Nephron progenitor cell (in vitro differentiated cells): ENCODE data around the gene C17orf107.

ENCODE experiments used
- DNase-seq: peaks from one replicate; pipeline ENCODE4 v3.0.0; 2021
- H3K27ac Mint-ChIP-seq: 2 replicates; pipeline ENCODE4 v1.8.0; 2021; ENCODE audit warnings: mild to moderate bottlenecking, moderate library complexity, mixed read lengths
- H3K27me3 Mint-ChIP-seq: 2 replicates; pipeline ENCODE4 v1.8.0; 2021; ENCODE audit warnings: mild to moderate bottlenecking, low read depth, mixed read lengths; ENCODE audit not compliant: poor library complexity
- H3K36me3 Mint-ChIP-seq: 2 replicates; pipeline ENCODE4 v1.8.0; 2021; ENCODE audit warnings: low read depth, mixed read lengths
- H3K4me1 Mint-ChIP-seq: 2 replicates; pipeline ENCODE4 v1.8.0; 2021; ENCODE audit warnings: mixed read lengths
- H3K4me3 Mint-ChIP-seq: 2 replicates; pipeline ENCODE4 v1.8.0; 2021; ENCODE audit warnings: mild to moderate bottlenecking, moderate library complexity, mixed read lengths
- H3K9me3 Mint-ChIP-seq: 2 replicates; pipeline ENCODE4 v1.8.0; 2021; ENCODE audit warnings: mild to moderate bottlenecking, moderate library complexity, mixed read lengths
- TF ChIP-seq, protein P1 (sequence below): fragments of 200-600 bp; sonication (generic); IDR thresholded peaks from 2 replicates; pipeline ENCODE4 v1.5.0; 2021; ENCODE audit warnings: antibody characterized with exemption

Gene C17orf107

DNA sequence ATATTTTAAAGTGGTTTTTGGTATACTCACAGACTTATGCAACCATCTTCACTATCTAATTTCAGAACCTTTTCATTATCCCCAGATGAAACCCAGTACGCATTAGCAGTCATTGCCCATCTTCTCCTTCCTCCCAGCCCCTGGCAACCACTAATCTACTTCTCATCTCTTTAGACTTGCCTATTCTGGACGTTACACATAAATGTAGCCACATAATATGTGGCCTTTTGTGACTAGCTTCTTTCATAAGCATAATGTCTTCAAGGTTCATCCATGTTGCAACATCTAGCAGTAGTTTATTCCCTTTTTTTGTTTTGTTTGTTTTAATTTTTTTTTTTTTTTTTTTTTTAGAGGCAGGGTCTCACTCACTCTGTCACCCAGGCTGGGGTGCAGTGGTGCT, 28.5 kb upstream of the C17orf107 start:
- Mint-ChIP-seq H3K4me3 (no peak overlapping the region), H3K36me3 (peaks cover 30% of the 10 kb centered on the region), H3K9me3 (no peaks in the 10 kb centered on the region), H3K27ac (no peak overlapping the region), H3K4me1 (peaks cover 20% of the 10 kb centered on the region), H3K27me3 (no peaks in the 10 kb centered on the region)
- TF ChIP-seq, protein P1, sequence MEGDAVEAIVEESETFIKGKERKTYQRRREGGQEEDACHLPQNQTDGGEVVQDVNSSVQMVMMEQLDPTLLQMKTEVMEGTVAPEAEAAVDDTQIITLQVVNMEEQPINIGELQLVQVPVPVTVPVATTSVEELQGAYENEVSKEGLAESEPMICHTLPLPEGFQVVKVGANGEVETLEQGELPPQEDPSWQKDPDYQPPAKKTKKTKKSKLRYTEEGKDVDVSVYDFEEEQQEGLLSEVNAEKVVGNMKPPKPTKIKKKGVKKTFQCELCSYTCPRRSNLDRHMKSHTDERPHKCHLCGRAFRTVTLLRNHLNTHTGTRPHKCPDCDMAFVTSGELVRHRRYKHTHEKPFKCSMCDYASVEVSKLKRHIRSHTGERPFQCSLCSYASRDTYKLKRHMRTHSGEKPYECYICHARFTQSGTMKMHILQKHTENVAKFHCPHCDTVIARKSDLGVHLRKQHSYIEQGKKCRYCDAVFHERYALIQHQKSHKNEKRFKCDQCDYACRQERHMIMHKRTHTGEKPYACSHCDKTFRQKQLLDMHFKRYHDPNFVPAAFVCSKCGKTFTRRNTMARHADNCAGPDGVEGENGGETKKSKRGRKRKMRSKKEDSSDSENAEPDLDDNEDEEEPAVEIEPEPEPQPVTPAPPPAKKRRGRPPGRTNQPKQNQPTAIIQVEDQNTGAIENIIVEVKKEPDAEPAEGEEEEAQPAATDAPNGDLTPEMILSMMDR: no peak
- DNase-seq: no peak

DNA sequence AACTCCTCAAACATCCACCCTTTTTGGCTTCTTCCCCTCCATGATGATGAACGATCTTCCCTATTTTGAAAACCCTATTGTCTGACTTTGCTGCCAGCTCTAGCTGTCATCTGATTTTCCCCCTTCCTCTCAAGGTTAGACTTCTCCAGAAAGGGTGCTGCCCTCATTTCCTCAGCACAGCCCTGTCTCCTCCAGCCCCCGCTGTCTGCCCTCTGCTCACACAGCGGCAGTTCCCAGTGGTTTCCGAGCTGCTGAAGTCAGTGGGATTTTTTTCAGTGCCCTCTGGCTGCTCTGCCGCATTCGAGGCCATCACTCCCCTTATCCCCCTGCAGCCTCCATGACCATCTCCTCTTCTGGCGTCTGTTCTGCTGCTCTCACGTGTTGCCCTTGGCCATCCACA, 26.6 kb upstream of the C17orf107 start:
- DNase-seq: no peak
- H3K4me1 Mint-ChIP-seq: peaks cover 20% of the 10 kb centered on the region
- peaks cover 33% of the 10 kb centered on the region for H3K36me3 Mint-ChIP-seq
- TF ChIP-seq, protein P1: no peak
- no peaks in the 10 kb centered on the region for H3K9me3 Mint-ChIP-seq
- no peak overlapping the region for H3K4me3 Mint-ChIP-seq
- peak overlapping the region; percentile 63 for H3K27ac Mint-ChIP-seq
- H3K27me3 Mint-ChIP-seq: no peaks in the 10 kb centered on the region

DNA sequence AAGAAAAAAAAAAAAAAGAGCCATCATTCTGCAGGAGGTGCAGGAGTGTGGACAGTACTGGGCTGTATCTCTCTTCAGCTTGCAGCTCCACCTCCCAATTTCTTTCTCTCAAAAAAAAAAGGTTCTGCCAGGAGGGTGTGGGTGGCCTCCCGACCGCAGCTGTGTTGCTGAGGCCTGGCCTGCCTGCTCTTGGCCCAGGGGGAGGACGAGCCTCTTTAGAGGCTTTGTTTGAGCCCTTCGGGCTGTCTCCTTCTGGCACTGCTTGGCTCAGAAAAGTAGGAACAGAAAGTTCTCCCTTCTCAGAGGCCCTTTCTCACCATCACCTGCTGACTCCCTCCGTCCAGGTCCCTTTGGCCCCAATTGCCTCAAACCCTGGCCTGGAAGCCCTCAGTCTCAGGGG, 22.2 kb upstream of the C17orf107 start:
- Mint-ChIP-seq H3K36me3 (peaks cover 22% of the 10 kb centered on the region), H3K27me3 (peaks cover 3% of the 10 kb centered on the region), H3K4me1 (peaks cover 33% of the 10 kb centered on the region), H3K27ac (no peak overlapping the region), H3K9me3 (no peaks in the 10 kb centered on the region), H3K4me3 (no peak overlapping the region)
- TF ChIP-seq, protein P1: no peak
- no peak for DNase-seq

DNA sequence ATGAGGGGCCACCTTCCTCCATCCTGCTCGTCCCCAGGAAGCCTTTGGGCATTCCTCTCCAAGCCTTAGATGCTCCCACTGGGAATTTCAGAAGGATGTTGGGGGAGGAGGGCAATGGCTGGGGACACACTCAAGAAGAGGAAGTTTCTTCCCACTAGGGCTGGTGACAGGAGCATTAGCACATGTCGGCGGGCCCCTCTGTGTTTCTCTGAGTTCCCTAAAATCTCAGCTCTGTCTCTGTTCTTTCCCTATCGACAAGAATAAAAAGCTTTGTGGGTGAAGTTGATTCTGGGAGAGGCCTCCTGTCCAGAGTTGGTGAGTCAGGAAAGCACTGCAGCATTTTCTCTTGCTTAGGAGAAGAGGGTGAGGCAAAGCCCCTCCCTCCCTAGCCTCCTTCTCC, 19.7 kb upstream of the C17orf107 start:
- no peak overlapping the region for H3K4me3 Mint-ChIP-seq
- H3K9me3 Mint-ChIP-seq: no peaks in the 10 kb centered on the region
- TF ChIP-seq, protein P1: no peak
- peaks cover 17% of the 10 kb centered on the region for H3K4me1 Mint-ChIP-seq
- no peak for DNase-seq
- peaks cover 10% of the 10 kb centered on the region for H3K36me3 Mint-ChIP-seq
- H3K27ac Mint-ChIP-seq: no peak overlapping the region
- peaks cover 3% of the 10 kb centered on the region for H3K27me3 Mint-ChIP-seq

DNA sequence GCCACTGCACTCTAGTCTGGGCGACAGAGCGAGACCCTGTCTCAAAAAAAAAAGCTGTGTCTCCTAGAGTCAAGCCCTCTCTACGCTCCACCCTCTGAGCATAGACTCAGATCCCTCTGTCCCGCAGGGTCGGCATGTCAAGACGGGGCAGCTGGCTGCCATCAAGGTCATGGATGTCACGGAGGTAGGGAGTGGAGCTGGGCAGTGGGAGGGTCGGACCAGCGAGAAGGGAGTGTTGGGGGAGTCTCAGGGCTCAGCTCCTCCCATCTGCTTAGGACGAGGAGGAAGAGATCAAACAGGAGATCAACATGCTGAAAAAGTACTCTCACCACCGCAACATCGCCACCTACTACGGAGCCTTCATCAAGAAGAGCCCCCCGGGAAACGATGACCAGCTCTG, 18.5 kb upstream of the C17orf107 start:
- Mint-ChIP-seq H3K27me3 (peaks cover 3% of the 10 kb centered on the region), H3K27ac (peak overlapping the region; percentile 87), H3K4me1 (peaks cover 13% of the 10 kb centered on the region), H3K36me3 (peaks cover 22% of the 10 kb centered on the region), H3K9me3 (no peaks in the 10 kb centered on the region), H3K4me3 (no peak overlapping the region)
- no peak for DNase-seq
- TF ChIP-seq, protein P1: no peak

DNA sequence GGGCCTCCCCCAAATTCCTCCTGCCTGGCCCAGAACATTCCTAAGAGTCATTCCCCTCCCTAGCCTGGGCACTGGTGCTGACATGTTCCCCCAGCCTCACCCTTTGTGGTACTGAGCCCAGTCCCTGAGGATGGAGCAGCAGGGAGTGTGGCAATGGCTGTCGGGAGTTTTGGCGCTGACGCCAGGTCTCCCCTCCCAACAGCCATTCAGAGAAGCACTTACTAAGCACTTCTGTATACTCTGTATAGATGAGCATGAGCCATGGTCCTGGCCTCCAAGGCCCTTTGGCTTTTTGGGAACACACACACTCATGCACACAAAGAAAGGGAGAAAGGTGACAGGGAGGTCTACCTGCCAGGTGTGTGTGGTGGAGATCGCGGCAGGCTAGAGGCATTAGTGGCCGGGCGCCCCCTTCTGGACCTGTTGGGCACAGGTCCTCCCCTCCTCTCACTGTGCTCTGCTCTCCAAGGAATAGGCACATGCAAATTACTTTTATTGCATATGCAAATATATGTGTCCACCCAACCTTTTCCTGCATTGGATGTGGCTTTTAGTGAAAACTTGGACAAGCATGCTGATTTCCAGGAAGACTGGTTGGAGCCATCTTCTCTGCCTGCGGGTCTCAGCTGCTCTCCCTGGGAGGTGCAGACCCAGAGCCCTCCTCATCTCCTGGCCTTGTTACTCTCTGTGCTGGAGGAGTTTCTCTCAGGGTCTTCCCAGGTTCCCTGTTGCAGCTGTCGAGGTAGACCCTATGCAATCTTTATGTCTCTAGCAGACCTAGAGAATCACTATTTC, 17.4 kb upstream of the C17orf107 start:
- H3K27me3 Mint-ChIP-seq: peaks cover 3% of the 10 kb centered on the region
- no peak overlapping the region for H3K27ac Mint-ChIP-seq
- H3K4me1 Mint-ChIP-seq: peaks cover 13% of the 10 kb centered on the region
- H3K4me3 Mint-ChIP-seq: no peak overlapping the region
- TF ChIP-seq, protein P1: peak; percentile 73
- peak; percentile 65 for DNase-seq
- no peaks in the 10 kb centered on the region for H3K9me3 Mint-ChIP-seq
- peaks cover 17% of the 10 kb centered on the region for H3K36me3 Mint-ChIP-seq
